Skin epidermis (tissue), 12 donors: ENCODE results near the gene PSKH1.

Experiments
- H3K27ac ChIP-seq, 21 experiments: fragments of 200-600 bp; sonication (generic) in 11 of 21; one replicate each; pipeline ENCODE4 v1.5.0; 2020; ENCODE audit warnings: mild to moderate bottlenecking in 3 of 21, inconsistent platforms in 2 of 21, moderate library complexity in 2 of 21
- H3K4me3 ChIP-seq, 7 experiments: fragments of 200-600 bp; sonication (generic) in 2 of 7; one replicate each; pipeline ENCODE4 v1.5.0; 2020; ENCODE audit warnings: inconsistent platforms in 2 of 7, mild to moderate bottlenecking in 2 of 7, moderate library complexity in 1 of 7

Gene PSKH1

GRCh38 chr16:67892899-67893742 is at the start of gene PSKH1:
TSS of gene PSKH1 (plus strand) at chr16:67893254. CDS start at chr16:67908750, 15,496 bp downstream.
- H3K4me3 ChIP-seq: peak within 1 kb of the TSS; percentile 66 to 97 (median 91)
- H3K27ac ChIP-seq: peak within 1 kb of the TSS; percentile 83 to 100 (median 95)

- Histone ChIP-seq H3K4me3 (peak overlapping the region; percentile 67 to 84 (median 71)), H3K27ac (peak overlapping the region in 19 of 21 experiments; percentile 93 to 100 (median 99))
Measured at GRCh38 chr16:67843343-67843765, 49.7 kb upstream of the PSKH1 start.

- Histone ChIP-seq H3K4me3 (no peak overlapping the region), H3K27ac (peak overlapping the region in 8 of 21 experiments; percentile 29 to 99 (median 94))
Measured at GRCh38 chr16:67844497-67844896, 48.6 kb upstream of the PSKH1 start.

- peak overlapping the region in 20 of 21 experiments; percentile 88 to 98 (median 93) for H3K27ac ChIP-seq
- peak overlapping the region in 3 of 7 experiments; percentile 65 to 97 (median 96) for H3K4me3 ChIP-seq
Measured at GRCh38 chr16:67845291-67846062, 47.6 kb upstream of the PSKH1 start.

GRCh38 chr16:67846063-67846319 is 47.1 kb upstream of the PSKH1 start:
- Histone ChIP-seq H3K4me3 (peak overlapping the region; percentile 65 to 97 (median 90)), H3K27ac (peak overlapping the region in 20 of 21 experiments; percentile 88 to 98 (median 93))

GRCh38 chr16:67846320-67847063 is 46.6 kb upstream of the PSKH1 start, which contains the start of gene NUTF2:
TSS of gene NUTF2 (plus strand) at chr16:67846933. CDS start at chr16:67865131, 18,198 bp downstream.
- H3K4me3 ChIP-seq: peak within 1 kb of the TSS; percentile 65 to 97 (median 90)
- H3K27ac ChIP-seq: peak within 1 kb of the TSS; percentile 71 to 98 (median 93)

GRCh38 chr16:67847064-67847861 is 45.8 kb upstream of the PSKH1 start, which contains the start of gene CENPT:
TSS of gene CENPT (minus strand) at chr16:67847693. CDS start at chr16:67833859, 13,834 bp downstream.
- peak within 1 kb of the TSS; percentile 71 to 98 (median 93) for H3K27ac ChIP-seq
- H3K4me3 ChIP-seq: peak within 1 kb of the TSS; percentile 65 to 97 (median 90)

DNA sequence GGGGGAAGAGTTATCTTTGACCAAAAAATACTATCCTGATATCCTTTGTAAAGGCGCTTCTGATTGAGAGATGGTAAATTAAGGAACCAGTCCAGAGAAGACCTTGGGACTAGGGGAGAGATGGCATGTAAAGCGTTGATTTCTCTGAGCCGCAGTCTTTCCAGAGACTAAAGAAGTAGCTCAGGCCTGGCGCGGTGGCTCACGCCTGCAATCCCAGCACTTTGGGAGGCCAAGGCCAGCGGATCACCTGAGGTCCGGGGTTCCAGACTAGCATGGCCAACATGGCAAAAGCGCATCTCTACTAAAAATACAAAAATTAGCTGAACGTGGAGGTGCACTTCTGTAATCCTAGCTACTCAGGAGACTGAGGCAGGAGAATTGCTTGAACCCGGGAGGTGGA is 44.9 kb upstream of the PSKH1 start:
- H3K27ac ChIP-seq: peak overlapping the region in 18 of 21 experiments; percentile 57 to 98 (median 92)
- peak overlapping the region in 6 of 7 experiments; percentile 65 to 97 (median 90) for H3K4me3 ChIP-seq

GRCh38 chr16:67853670-67854069 is 39.4 kb upstream of the PSKH1 start:
- H3K4me3 ChIP-seq: no peak overlapping the region
- no peak overlapping the region for H3K27ac ChIP-seq

DNA sequence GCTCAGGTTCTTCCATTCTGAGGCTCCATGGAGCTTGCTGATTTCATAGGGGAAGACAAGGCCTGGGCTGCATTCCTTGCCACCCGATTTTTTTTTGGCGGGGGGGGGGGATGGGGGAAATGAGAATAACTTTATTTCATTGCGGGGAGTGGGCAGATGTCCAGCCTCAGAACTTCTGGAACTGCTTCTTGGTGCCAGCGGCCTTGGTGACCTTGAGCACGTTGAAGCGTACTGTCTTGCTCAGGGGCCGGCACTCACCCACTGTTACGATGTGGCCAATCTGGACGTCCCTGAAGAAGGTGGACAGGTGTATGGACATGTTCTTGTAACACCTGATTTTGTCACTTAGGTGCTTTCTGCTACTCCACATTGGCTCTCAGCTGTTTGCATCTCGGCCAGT is 37.3 kb upstream of the PSKH1 start:
- peak overlapping the region in 4 of 21 experiments; percentile 2 to 76 (median 17) for H3K27ac ChIP-seq

DNA sequence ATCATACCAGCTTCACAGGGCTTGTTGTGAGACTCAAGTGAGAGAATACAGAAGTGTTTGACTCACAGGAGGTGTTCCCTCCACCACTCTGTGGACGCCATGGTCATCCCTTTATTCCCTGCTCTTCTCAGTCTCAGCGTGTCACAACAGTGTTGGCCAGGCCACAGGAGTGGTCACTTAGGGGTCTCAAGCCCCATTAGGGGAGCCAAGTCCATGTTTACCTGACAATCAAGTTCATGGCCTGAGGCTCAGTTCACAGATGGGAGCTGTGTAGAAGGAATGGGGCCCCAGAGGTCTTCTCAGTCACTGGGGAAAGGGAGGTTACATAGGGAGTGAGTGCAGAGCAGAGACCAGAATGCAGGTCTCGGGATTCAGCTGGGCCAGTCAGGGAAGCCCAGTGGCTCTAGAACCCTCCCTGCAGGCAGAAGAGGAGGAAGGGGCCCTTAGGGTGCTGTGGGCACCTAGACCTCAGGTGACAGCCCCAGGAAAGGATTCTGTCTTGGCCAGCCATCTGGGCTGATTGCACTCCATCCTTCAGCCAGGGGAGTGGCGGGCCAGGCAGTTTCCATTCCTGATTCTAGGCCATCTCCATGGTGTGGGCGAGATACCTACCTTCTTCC is 36.0 kb upstream of the PSKH1 start:
- peak overlapping the region in 19 of 21 experiments; percentile 1 to 86 (median 76) for H3K27ac ChIP-seq
- H3K4me3 ChIP-seq: no peak overlapping the region

More for the DNA sequence above, 37.3 kb upstream of the PSKH1 start:
- H3K4me3 ChIP-seq: no peak overlapping the region

DNA sequence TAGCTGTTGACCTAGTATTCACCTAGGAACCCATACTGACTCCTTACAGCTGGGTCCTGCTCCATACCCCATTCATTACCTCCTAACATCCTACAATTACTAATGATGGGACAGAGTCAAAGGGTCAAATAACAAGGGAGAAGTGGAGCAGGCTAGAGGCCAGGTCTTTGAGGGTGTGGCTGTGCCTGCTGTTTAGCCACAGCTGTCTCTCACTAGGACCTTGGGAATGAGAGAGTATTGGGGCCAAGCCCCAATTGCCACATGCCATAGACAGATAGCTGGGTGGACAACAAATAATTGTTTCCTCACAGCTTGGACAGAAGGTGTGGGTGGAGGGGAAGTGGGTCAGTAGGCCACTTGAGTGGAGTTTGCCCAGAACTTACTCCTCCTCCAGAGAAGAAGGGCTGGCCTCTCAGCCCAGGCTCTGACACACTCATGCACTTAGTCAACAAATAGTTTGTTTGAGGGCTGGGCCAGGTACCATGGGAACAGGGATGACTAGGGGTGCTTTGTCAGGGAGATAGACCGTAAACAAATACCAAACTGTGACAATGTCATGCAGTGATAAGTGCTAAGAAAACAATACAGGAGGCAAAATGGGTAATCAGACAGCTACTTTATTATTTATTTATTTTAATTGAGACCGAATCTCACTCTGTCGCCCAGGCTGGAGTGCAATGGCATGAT is 35.4 kb upstream of the PSKH1 start:
- H3K4me3 ChIP-seq: no peak overlapping the region
- peak overlapping the region in 20 of 21 experiments; percentile 14 to 91 (median 79) for H3K27ac ChIP-seq

DNA sequence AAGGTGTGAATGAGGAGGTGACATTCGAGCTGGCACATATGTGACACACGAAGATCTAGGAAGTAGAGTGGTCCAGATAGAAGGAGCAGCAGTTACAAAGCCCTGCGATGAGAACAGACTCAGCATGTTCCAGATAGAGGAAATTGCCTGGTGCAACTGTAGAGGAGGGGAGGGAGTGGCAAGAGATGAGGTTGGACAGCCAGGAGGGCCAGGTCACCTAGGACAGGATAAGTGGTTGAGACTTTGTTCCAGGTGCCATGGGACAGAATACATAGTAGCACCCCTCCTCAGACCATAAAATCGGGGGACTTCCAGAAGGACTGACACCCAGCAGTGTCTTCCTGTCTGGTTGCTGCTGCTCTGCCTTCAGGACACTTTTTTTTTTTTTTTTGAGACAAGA is 34.6 kb upstream of the PSKH1 start:
- H3K4me3 ChIP-seq: no peak overlapping the region
- peak overlapping the region in 20 of 21 experiments; percentile 14 to 91 (median 79) for H3K27ac ChIP-seq

- Histone ChIP-seq H3K4me3 (no peak overlapping the region), H3K27ac (peak overlapping the region in 11 of 21 experiments; percentile 21 to 75 (median 50))
Measured at GRCh38 chr16:67860589-67861398, 32.3 kb upstream of the PSKH1 start.

GRCh38 chr16:67861877-67862276 is 31.2 kb upstream of the PSKH1 start:
- Histone ChIP-seq H3K27ac (peak overlapping the region in 6 of 21 experiments; percentile 13 to 77 (median 46)), H3K4me3 (no peak overlapping the region)
